CD4-positive, alpha-beta T cell treated with Interleukin-1 beta for 1 hour (primary cell): ENCODE results near the gene HMGCLL1.

Experiments used
- DNase-seq, 2 donors: peaks; one replicate each; pipeline ENCODE4 v3.0.0-alpha.2; 2020 to 2022

The HMGCLL1 gene

GRCh38 chr6:55530931-55531330, 48.1 kb downstream of the HMGCLL1 start:
- DNase-seq = no peak

- DNase-seq = no peak
Observed at GRCh38 chr6:55528624-55529023, 50.4 kb downstream of the HMGCLL1 start.

- DNase-seq = no peak
Observed at GRCh38 chr6:55524441-55524840, 54.6 kb downstream of the HMGCLL1 start.

GRCh38 chr6:55518529-55519060, 60.4 kb downstream of the HMGCLL1 start:
- no peak for DNase-seq

- DNase-seq = no peak
Observed at GRCh38 chr6:55516736-55517135, 62.3 kb downstream of the HMGCLL1 start.

- DNase-seq = no peak
Observed at GRCh38 chr6:55512904-55513303, 66.1 kb downstream of the HMGCLL1 start.

GRCh38 chr6:55511122-55511800, 67.7 kb downstream of the HMGCLL1 start:
- DNase-seq = no peak

GRCh38 chr6:55499591-55499990, 79.4 kb downstream of the HMGCLL1 start:
- DNase-seq = no peak

- DNase-seq = no peak
Observed at GRCh38 chr6:55497694-55498093, 81.3 kb downstream of the HMGCLL1 start.

GRCh38 chr6:55496201-55496600, 82.8 kb downstream of the HMGCLL1 start:
- DNase-seq = no peak

GRCh38 chr6:55495277-55495676, 83.7 kb downstream of the HMGCLL1 start:
- DNase-seq = no peak

- DNase-seq = no peak
Observed at GRCh38 chr6:55494411-55494810, 84.6 kb downstream of the HMGCLL1 start.

GRCh38 chr6:55492259-55492658, 86.7 kb downstream of the HMGCLL1 start:
- DNase-seq = no peak

- no peak for DNase-seq
Observed at GRCh38 chr6:55490871-55491270, 88.1 kb downstream of the HMGCLL1 start.

- no peak for DNase-seq
Observed at GRCh38 chr6:55474382-55474781, 104.6 kb downstream of the HMGCLL1 start.

GRCh38 chr6:55473722-55474121, 105.3 kb downstream of the HMGCLL1 start:
- no peak for DNase-seq

GRCh38 chr6:55469951-55470366, 109.0 kb downstream of the HMGCLL1 start:
- DNase-seq = no peak

- no peak for DNase-seq
Observed at GRCh38 chr6:55456016-55456415, 123.0 kb downstream of the HMGCLL1 start.

- no peak for DNase-seq
Observed at GRCh38 chr6:55450005-55450404, 129.0 kb downstream of the HMGCLL1 start.

GRCh38 chr6:55449225-55449624, 129.8 kb downstream of the HMGCLL1 start:
- DNase-seq = no peak

GRCh38 chr6:55448451-55448850, 130.5 kb downstream of the HMGCLL1 start:
- no peak for DNase-seq

GRCh38 chr6:55447891-55448290, 131.1 kb downstream of the HMGCLL1 start:
- no peak for DNase-seq

GRCh38 chr6:55445648-55446204, 133.3 kb downstream of the HMGCLL1 start:
- DNase-seq = no peak

- DNase-seq = no peak
Observed at GRCh38 chr6:55443238-55444134, 135.5 kb downstream of the HMGCLL1 start.
